ENCODE data around the gene KIF6. TPM values are rescaled to one million over a fixed set of nuclear protein-coding genes. Genes with fewer than 3 reads are reported as not detected.

The KIF6 gene
- total RNA-seq, 1 experiment from 2014 or later = not detected

- no peak overlapping the region for H3K9ac ChIP-seq (ENCODE audit: low read length)
- H3K36me3 ChIP-seq (ENCODE audit: control insufficient read depth in 1 of 2, insufficient read depth in 2 of 2, low read length in 2 of 2) = no peaks in the 10 kb centered on the region
- no peaks in the 10 kb centered on the region for H3K9me3 ChIP-seq (ENCODE audit: control insufficient read depth in 1 of 2, insufficient read depth in 1 of 2, low read depth in 1 of 2, low read length in 2 of 2)
- H3K4me1 ChIP-seq (ENCODE audit: control insufficient read depth in 1 of 2, insufficient read depth in 2 of 2, low read length in 2 of 2) = no peaks in the 10 kb centered on the region
- no TSS peak for BruUV-seq (replicated peaks)
- H4K20me1 ChIP-seq (ENCODE audit: insufficient read depth) = no peaks in the 10 kb centered on the region
- H3K4me3 ChIP-seq (replicated peaks in 1 of 2; ENCODE audit: low read depth in 1 of 2, low read length in 2 of 2) = no peak overlapping the region
- peaks cover 29% of the 10 kb centered on the region for H3K27me3 ChIP-seq (ENCODE audit: insufficient read depth, low read length)
- H3K27ac ChIP-seq (ENCODE audit: low read depth, low read length) = no peak overlapping the region
- H3K79me2 ChIP-seq (ENCODE audit: insufficient read depth, low read length) = no peaks in the 10 kb centered on the region
- intact Hi-C loops (cut with micrococcal nuclease) = no loop called here
- ChIA-PET CTCF (no interaction called here), POLR2A (no interaction called here), RAD21 (ENCODE audit: low non-redundant PET in 1 of 2, low total read pairs in 2 of 2, uncharacterized antibody in 2 of 2, unreplicated experiment in 2 of 2) (no interaction called here)
- TF ChIP-seq, protein P1, sequence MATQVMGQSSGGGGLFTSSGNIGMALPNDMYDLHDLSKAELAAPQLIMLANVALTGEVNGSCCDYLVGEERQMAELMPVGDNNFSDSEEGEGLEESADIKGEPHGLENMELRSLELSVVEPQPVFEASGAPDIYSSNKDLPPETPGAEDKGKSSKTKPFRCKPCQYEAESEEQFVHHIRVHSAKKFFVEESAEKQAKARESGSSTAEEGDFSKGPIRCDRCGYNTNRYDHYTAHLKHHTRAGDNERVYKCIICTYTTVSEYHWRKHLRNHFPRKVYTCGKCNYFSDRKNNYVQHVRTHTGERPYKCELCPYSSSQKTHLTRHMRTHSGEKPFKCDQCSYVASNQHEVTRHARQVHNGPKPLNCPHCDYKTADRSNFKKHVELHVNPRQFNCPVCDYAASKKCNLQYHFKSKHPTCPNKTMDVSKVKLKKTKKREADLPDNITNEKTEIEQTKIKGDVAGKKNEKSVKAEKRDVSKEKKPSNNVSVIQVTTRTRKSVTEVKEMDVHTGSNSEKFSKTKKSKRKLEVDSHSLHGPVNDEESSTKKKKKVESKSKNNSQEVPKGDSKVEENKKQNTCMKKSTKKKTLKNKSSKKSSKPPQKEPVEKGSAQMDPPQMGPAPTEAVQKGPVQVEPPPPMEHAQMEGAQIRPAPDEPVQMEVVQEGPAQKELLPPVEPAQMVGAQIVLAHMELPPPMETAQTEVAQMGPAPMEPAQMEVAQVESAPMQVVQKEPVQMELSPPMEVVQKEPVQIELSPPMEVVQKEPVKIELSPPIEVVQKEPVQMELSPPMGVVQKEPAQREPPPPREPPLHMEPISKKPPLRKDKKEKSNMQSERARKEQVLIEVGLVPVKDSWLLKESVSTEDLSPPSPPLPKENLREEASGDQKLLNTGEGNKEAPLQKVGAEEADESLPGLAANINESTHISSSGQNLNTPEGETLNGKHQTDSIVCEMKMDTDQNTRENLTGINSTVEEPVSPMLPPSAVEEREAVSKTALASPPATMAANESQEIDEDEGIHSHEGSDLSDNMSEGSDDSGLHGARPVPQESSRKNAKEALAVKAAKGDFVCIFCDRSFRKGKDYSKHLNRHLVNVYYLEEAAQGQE (IDR thresholded peaks at IDR 0.05; ENCODE audit: low read depth) = no peak
- TF ChIP-seq ZBTB33 (IDR thresholded peaks at IDR 0.05; ENCODE audit: extremely low read depth, insufficient replicate concordance, low read length) = no peak
- TF ChIP-seq TCF7L2 (IDR thresholded peaks at IDR 0.05; ENCODE audit: borderline replicate concordance, extremely low read depth, insufficient read depth, insufficient read length) = no peak
- TF ChIP-seq POLR2A (IDR thresholded peaks at IDR 0.05; ENCODE audit: borderline replicate concordance, extremely low read depth, insufficient read depth, insufficient read length) = no peak
- TF ChIP-seq SP1 (IDR thresholded peaks at IDR 0.05; ENCODE audit: low read depth) = no peak
- TF ChIP-seq, protein P2, sequence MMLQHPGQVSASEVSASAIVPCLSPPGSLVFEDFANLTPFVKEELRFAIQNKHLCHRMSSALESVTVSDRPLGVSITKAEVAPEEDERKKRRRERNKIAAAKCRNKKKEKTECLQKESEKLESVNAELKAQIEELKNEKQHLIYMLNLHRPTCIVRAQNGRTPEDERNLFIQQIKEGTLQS (IDR thresholded peaks at IDR 0.05) = no peak
- TF ChIP-seq ELF1 (IDR thresholded peaks at IDR 0.05; ENCODE audit: borderline replicate concordance, low read depth) = no peak
- TF ChIP-seq CTCF (IDR thresholded peaks at IDR 0.05 in 2 of 3, conservative IDR thresholded peaks at IDR 0.05 in 1 of 3; ENCODE audit: borderline replicate concordance in 1 of 3, insufficient read depth in 1 of 3, low read depth in 2 of 3, low read length in 2 of 3) = no peak
- no peak for TF ChIP-seq MAX (IDR thresholded peaks at IDR 0.05)
- H2AFZ ChIP-seq (ENCODE audit: low read depth, low read length, poor library complexity, severe bottlenecking) = no peak overlapping the region
- no peak overlapping the region for H3K4me2 ChIP-seq (ENCODE audit: low read length)
- DNase-seq (ENCODE audit: low read depth, low spot score) (no peak), ATAC-seq (no peak)
- H3K9me2 ChIP-seq (ENCODE audit: insufficient read depth) = no peaks in the 10 kb centered on the region
These were observed 67.7 kb downstream of the KIF6 start for GRCh38 chr6:39657355-39658135.
